H9 (cell line): Measurements from ENCODE around the gene RTN4R. TPM values are rescaled to one million over a fixed set of nuclear protein-coding genes. Genes with fewer than 3 reads are reported as not detected.
A peak's percentile ranks its signal among the peaks of the same experiment; 100 is the strongest.

ENCODE experiments used
- DNase-seq: peaks from one replicate; pipeline ENCODE4 v3.0.0-alpha.2; 2017
- H2AFZ ChIP-seq: one replicate; pipeline ENCODE4 v1.6.1; 2013; ENCODE audit warnings: mild to moderate bottlenecking, low read length, control low read depth, moderate library complexity
- H2AK5ac ChIP-seq: 2 replicates; pipeline ENCODE4 v1.6.1; 2013; ENCODE audit warnings: low read length, control low read depth, mixed read lengths; ENCODE audit not compliant: insufficient read length
- H2BK120ac ChIP-seq: one replicate; pipeline ENCODE4 v1.6.1; 2013; ENCODE audit warnings: low read depth, mild to moderate bottlenecking, low read length, control low read depth, inconsistent platforms; ENCODE audit not compliant: poor library complexity, severe bottlenecking
- H2BK12ac ChIP-seq: 2 replicates; pipeline ENCODE4 v1.6.1; 2013; ENCODE audit warnings: low read length, control low read depth, mixed read lengths, low read depth; ENCODE audit not compliant: insufficient read length
- H2BK15ac ChIP-seq: 2 replicates; pipeline ENCODE4 v1.6.1; 2013; ENCODE audit warnings: low read depth, low read length, control low read depth
- H2BK20ac ChIP-seq: one replicate; pipeline ENCODE4 v1.6.1; 2013; ENCODE audit warnings: low read depth, mild to moderate bottlenecking, low read length, control low read depth, inconsistent platforms; ENCODE audit not compliant: poor library complexity, severe bottlenecking
- H2BK5ac ChIP-seq: 2 replicates; pipeline ENCODE4 v1.6.1; 2013; ENCODE audit warnings: low read length, control low read depth, mixed read lengths; ENCODE audit not compliant: insufficient read length
- H3K14ac ChIP-seq: 2 replicates; pipeline ENCODE4 v1.6.1; 2013; ENCODE audit warnings: low read length, control low read depth; ENCODE audit not compliant: insufficient read depth
- H3K18ac ChIP-seq: 2 replicates; pipeline ENCODE4 v1.6.1; 2013; ENCODE audit warnings: low read depth, mild to moderate bottlenecking, mixed read lengths, low read length, control low read depth; ENCODE audit not compliant: insufficient read length
- H3K23ac ChIP-seq: 2 replicates; pipeline ENCODE4 v1.6.1; 2013; ENCODE audit warnings: low read length, control low read depth, mixed read lengths, low read depth; ENCODE audit not compliant: insufficient read length
- H3K23me2 ChIP-seq: 2 replicates; pipeline ENCODE4 v1.6.1; 2013; ENCODE audit warnings: low read depth, mild to moderate bottlenecking, mixed read lengths, low read length, control low read depth; ENCODE audit not compliant: insufficient read length, poor library complexity, severe bottlenecking
- H3K27ac ChIP-seq: 2 replicates; pipeline ENCODE4 v1.5.1; 2013; ENCODE audit warnings: low read length, control low read depth, mixed read lengths, low read depth; ENCODE audit not compliant: insufficient read length
- H3K27me3 ChIP-seq: 2 replicates; pipeline ENCODE4 v1.6.1; 2013; ENCODE audit warnings: low read length, control low read depth, inconsistent platforms; ENCODE audit not compliant: insufficient read depth
- H3K4ac ChIP-seq: 2 replicates; pipeline ENCODE4 v1.6.1; 2013; ENCODE audit warnings: low read depth, mild to moderate bottlenecking, control low read depth, inconsistent platforms, low read length, moderate library complexity
- H3K4me1 ChIP-seq: 2 replicates; pipeline ENCODE4 v1.6.1; 2013; ENCODE audit warnings: low read length, control low read depth, inconsistent platforms; ENCODE audit not compliant: insufficient read depth
- H3K4me2 ChIP-seq: 2 replicates; pipeline ENCODE4 v1.6.1; 2013; ENCODE audit warnings: low read length, control low read depth, mixed read lengths; ENCODE audit not compliant: insufficient read length, insufficient read depth
- H3K56ac ChIP-seq: 2 replicates; pipeline ENCODE4 v1.6.1; 2013; ENCODE audit warnings: low read depth, mild to moderate bottlenecking, mixed read lengths, low read length, control low read depth; ENCODE audit not compliant: insufficient read length
- H3K79me1 ChIP-seq: 2 replicates; pipeline ENCODE4 v1.6.1; 2013; ENCODE audit warnings: low read depth, mild to moderate bottlenecking, moderate library complexity, low read length, control low read depth, inconsistent platforms; ENCODE audit not compliant: insufficient read depth, poor library complexity, severe bottlenecking
- H3K79me2 ChIP-seq: 2 replicates; pipeline ENCODE4 v1.6.1; 2013; ENCODE audit warnings: low read length, control low read depth, inconsistent platforms; ENCODE audit not compliant: insufficient read depth
- H3K9ac ChIP-seq: 2 replicates; pipeline ENCODE4 v1.6.1; 2013; ENCODE audit warnings: low read length, control low read depth, mixed read lengths; ENCODE audit not compliant: insufficient read length; ENCODE audit errors: extremely low read depth
- H3K9me3 ChIP-seq: one replicate; pipeline ENCODE4 v1.6.1; 2013; ENCODE audit warnings: low read depth, low read length, inconsistent platforms; ENCODE audit not compliant: control insufficient read depth
- H3T11ph ChIP-seq: one replicate; pipeline ENCODE4 v1.6.1; 2013; ENCODE audit warnings: mild to moderate bottlenecking, low read length, control low read depth, inconsistent platforms
- H4K20me1 ChIP-seq: one replicate; pipeline ENCODE4 v1.6.1; 2013; ENCODE audit not compliant: control insufficient read depth, insufficient read length, insufficient read depth
- H4K5ac ChIP-seq: 2 replicates; pipeline ENCODE4 v1.6.1; 2013; ENCODE audit warnings: low read depth, mild to moderate bottlenecking, mixed read lengths, low read length, control low read depth; ENCODE audit not compliant: insufficient read length
- H4K8ac ChIP-seq: replicated peaks from 2 replicates; pipeline ENCODE4 v1.6.1; 2013; ENCODE audit warnings: low read length, control low read depth, mixed read lengths, low read depth; ENCODE audit not compliant: insufficient read length
- H4K91ac ChIP-seq: 2 replicates; pipeline ENCODE4 v1.6.1; 2013; ENCODE audit warnings: low read depth, mild to moderate bottlenecking, moderate library complexity, mixed read lengths, low read length, control low read depth; ENCODE audit not compliant: insufficient read length
- H3K27ac Mint-ChIP-seq, 3 experiments: 2 replicates in 2 of 3; 3 replicates in 1 of 3; pipeline ENCODE4 v1.8.0; 2020 to 2021; ENCODE audit warnings: mixed read lengths in 3 of 3, mild to moderate bottlenecking in 1 of 3, moderate library complexity in 1 of 3
- H3K27me3 Mint-ChIP-seq: 2 replicates; pipeline ENCODE4 v1.8.0; 2021; ENCODE audit warnings: low read depth, mild to moderate bottlenecking, moderate library complexity, mixed read lengths
- H3K36me3 Mint-ChIP-seq, 3 experiments: 2 replicates in 2 of 3; 3 replicates in 1 of 3; pipeline ENCODE4 v1.8.0; 2020 to 2021; ENCODE audit warnings: low read depth in 3 of 3, mixed read lengths in 3 of 3; ENCODE audit not compliant: insufficient read depth in 1 of 3
- H3K4me1 Mint-ChIP-seq, 2 experiments: 2 replicates each; pipeline ENCODE4 v1.8.0; 2020; ENCODE audit warnings: mixed read lengths in 2 of 2
- H3K4me3 Mint-ChIP-seq, 2 experiments: 2 replicates in 1 of 2; 3 replicates in 1 of 2; pipeline ENCODE4 v1.8.0; 2020 to 2021; ENCODE audit warnings: mild to moderate bottlenecking in 2 of 2, mixed read lengths in 2 of 2, moderate library complexity in 1 of 2
- H3K9me3 Mint-ChIP-seq, 2 experiments: 2 replicates in 1 of 2; 3 replicates in 1 of 2; pipeline ENCODE4 v1.8.0; 2020; ENCODE audit warnings: mild to moderate bottlenecking in 2 of 2, mixed read lengths in 2 of 2, moderate library complexity in 1 of 2
- CTCF ChIP-seq: fragments of 200-600 bp; sonication (generic); conservative IDR thresholded peaks from 3 replicates; pipeline ENCODE4 v1.8.0; 2021; ENCODE audit warnings: antibody characterized with exemption, mild to moderate bottlenecking
- WGBS: extraction: QIAGEN DNeasy Blood & Tissue Kit; methylation state at CpG from one replicate; pipeline ENCODE4 v1.1.7; 2013; ENCODE audit warnings: missing lambda C conversion rate, low lambda C conversion rate, mixed read lengths; ENCODE audit not compliant: insufficient read length; ENCODE audit errors: extremely low coverage; 5-methylcytosine and 5-hydroxymethylcytosine counted together
- total RNA-seq: library from RNA; stranded (reverse); gene quantifications from 2 replicates; pipeline ENCODE4 v1.2.1, GENCODE V29; 2021

The RTN4R gene
- total RNA-seq, 1 experiment from 2014 or later = 19.0 TPM

- no peak overlapping the region for H3K9ac ChIP-seq
- H3K27me3 ChIP-seq = no peaks in the 10 kb centered on the region
- no CpG with 5 or more reads among the region's 23 CpGs for WGBS
Measured at GRCh38 chr22:20228055-20228938, 39.8 kb downstream of the RTN4R start.

More at GRCh38 chr22:20228055-20228938, 39.8 kb downstream of the RTN4R start:
- Histone ChIP-seq H3T11ph (no peak overlapping the region), H3K79me1 (no peaks in the 10 kb centered on the region), H4K8ac (no peak overlapping the region), H3K18ac (no peak overlapping the region), H3K79me2 (no peaks in the 10 kb centered on the region), H3K4me1 (no peaks in the 10 kb centered on the region), H2BK15ac (no peak overlapping the region), H4K5ac (no peak overlapping the region), H3K9me3 (no peaks in the 10 kb centered on the region), H2BK20ac (no peak overlapping the region), H4K20me1 (no peaks in the 10 kb centered on the region), H3K23ac (no peak overlapping the region), H3K4me2 (no peak overlapping the region), H2AK5ac (no peak overlapping the region), H2BK120ac (no peak overlapping the region), H3K56ac (no peak overlapping the region), H3K14ac (no peak overlapping the region), H2BK5ac (no peak overlapping the region), H3K23me2 (no peaks in the 10 kb centered on the region), H3K4ac (no peak overlapping the region), H3K27ac (no peak overlapping the region), H4K91ac (no peak overlapping the region), H2AFZ (no peak overlapping the region), H2BK12ac (no peak overlapping the region)
- Mint-ChIP-seq H3K4me3 (no peak overlapping the region), H3K9me3 (peaks cover 9 to 14% of the 10 kb centered on the region in 2 experiments; a peak in 4 of 5 replicates), H3K27me3 (no peaks in the 10 kb centered on the region), H3K4me1 (peaks cover 2 to 13% of the 10 kb centered on the region in 2 experiments), H3K36me3 (peaks cover 0 to 5% (median 0%) of the 10 kb centered on the region in 3 experiments; a peak in 1 of 7 replicates), H3K27ac (peak overlapping the region in 1 of 3 experiments; percentile 79; a peak in 3 of 7 replicates)
- DNase-seq = no peak
- TF ChIP-seq CTCF = no peak
